K562 (cell line): ENCODE data around the gene PPP1R14D. TPM values are rescaled to one million over a fixed set of nuclear protein-coding genes. Genes with fewer than 3 reads are reported as not detected.
A peak's percentile ranks its signal among the peaks of the same experiment; 100 is the strongest.

Experiments
- CHD7 ChIP-seq: fragments of 200-600 bp; sonication (generic); IDR thresholded peaks from one replicate; pipeline ENCODE4 v1.6.1; 2012; ENCODE audit warnings: mild to moderate bottlenecking, low read depth, low read length, inconsistent platforms
- HNRNPLL ChIP-seq: fragments of 200-400 bp; formaldehyde crosslinking; IDR thresholded peaks from 2 replicates; pipeline ENCODE4 v1.6.1; 2017; ENCODE audit warnings: low read length, low read depth, mild to moderate bottlenecking; ENCODE audit not compliant: poor library complexity, severe bottlenecking
- HSF4 ChIP-seq: fragments of 250-450 bp; sonication (Bioruptor Pico); IDR thresholded peaks from 2 replicates; pipeline ENCODE4 v2.1.2; 2022; ENCODE audit warnings: mild to moderate bottlenecking, moderate library complexity, borderline replicate concordance
- KDM5B ChIP-seq: fragments of 200-600 bp; sonication (generic); IDR thresholded peaks from 2 replicates; pipeline ENCODE4 v1.6.1; 2012; ENCODE audit warnings: low read depth, mild to moderate bottlenecking, moderate library complexity, low read length, control low read depth, inconsistent platforms; ENCODE audit not compliant: insufficient replicate concordance
- NBN ChIP-seq: fragments of 450-650 bp; IDR thresholded peaks from 2 replicates; pipeline ENCODE4 v1.6.1; 2016; ENCODE audit warnings: low read depth, mild to moderate bottlenecking
- NFE2 ChIP-seq: IDR thresholded peaks from 2 replicates; pipeline ENCODE4 v1.6.1; 2014; ENCODE audit warnings: antibody characterized with exemption, low read depth
- TCF3 ChIP-seq: sonication (generic); formaldehyde crosslinking; IDR thresholded peaks from 2 replicates; pipeline ENCODE4 v1.4.0; 2020; ENCODE audit warnings: mild to moderate bottlenecking, missing genetic modification reagents
- TSC22D4 ChIP-seq: fragments of 450-650 bp; IDR thresholded peaks from 2 replicates; pipeline ENCODE4 v1.6.1; 2016; ENCODE audit warnings: missing genetic modification characterization, missing biosample characterization, control low read depth
- ZNF696 ChIP-seq: fragments of 250-450 bp; sonication (Bioruptor Pico); conservative IDR thresholded peaks from 2 replicates; pipeline ENCODE4 v1.4.0; 2020; ENCODE audit warnings: mild to moderate bottlenecking, moderate library complexity
- polyA plus RNA-seq, 8 experiments: library from polyadenylated mRNA; depleted of rRNA in 4 of 8; stranded (reverse) in 5 of 8; unstranded in 3 of 8; fragments of >200 nt; fragmentation: Nextera tagmentation in 2 of 8; fragmentation: Illumina TruSeq in 1 of 8; extraction: Ambion mirVana in 2 of 8; extraction: Trizol in 1 of 8; gene quantifications; 2 replicates each; pipeline versions ENCODE4 v1.2.1 to v1.2.3, GENCODE V29; 2011 to 2014; ENCODE audit warnings: inconsistent platforms in 1 of 8, missing spikeins in 1 of 8
- total RNA-seq, 7 experiments: library from RNA; depleted of rRNA in 6 of 7; stranded (reverse); fragments of >200 nt in 6 of 7; fragmentation: Illumina TruSeq in 2 of 7; extraction: Trizol in 2 of 7; gene quantifications; 2 replicates each; pipeline versions ENCODE4 v1.2.1 to v1.2.3, GENCODE V29; 2011 to 2021; ENCODE audit warnings: low replicate concordance in 1 of 7
- TF ChIP-seq, protein P1 (sequence below): fragments of 450-650 bp; formaldehyde crosslinking; IDR thresholded peaks from 2 replicates; pipeline ENCODE4 v1.4.0; 2022; ENCODE audit warnings: mild to moderate bottlenecking, moderate library complexity
- TF ChIP-seq, protein P2 (sequence below): fragments of 250-450 bp; sonication (Bioruptor Pico); IDR thresholded peaks from 2 replicates; pipeline ENCODE4 v1.8.0; 2021; ENCODE audit warnings: moderate library complexity, mild to moderate bottlenecking, inconsistent platforms
- TF ChIP-seq, protein P3 (sequence below): fragments of 250-450 bp; sonication (Bioruptor Pico); IDR thresholded peaks from 2 replicates; pipeline ENCODE4 v1.5.0; 2021; ENCODE audit warnings: mild to moderate bottlenecking, moderate library complexity

Gene PPP1R14D
- total and polyA plus RNA-seq, 9 of the 15 experiments (the other 6 are each of a cell fraction or from before 2014, with no cell fraction given), result 0.11 to 0.18 TPM; not detected in 7

DNA sequence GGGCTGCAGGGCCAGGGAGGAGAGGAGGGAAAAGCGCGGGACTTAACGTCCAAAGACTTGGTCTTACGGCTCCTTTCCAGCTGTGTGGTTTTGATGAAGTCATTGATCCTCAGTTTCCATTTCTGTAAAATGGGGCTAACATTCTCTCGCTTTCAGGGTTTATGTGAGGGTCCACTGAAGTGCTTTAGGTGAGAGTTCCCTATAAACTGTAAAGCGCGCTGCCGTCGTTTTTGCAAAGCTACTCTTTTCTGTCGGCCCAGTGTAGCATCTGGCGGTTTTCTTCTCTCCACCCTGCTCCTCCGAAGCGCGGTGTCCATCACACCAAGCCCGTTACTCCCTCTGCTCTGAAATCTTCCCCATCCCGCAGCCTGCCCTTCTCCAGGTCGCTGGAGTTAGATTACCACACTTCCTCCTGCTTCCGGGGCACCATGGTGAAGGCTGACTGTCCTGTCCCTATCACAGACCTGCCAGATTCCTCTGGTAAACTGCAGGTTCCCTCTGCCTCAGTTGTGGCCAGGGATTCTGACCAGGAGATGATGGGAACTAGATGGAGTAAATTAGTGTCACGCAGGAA is 20.5 kb downstream of the PPP1R14D start (continued):
- TF ChIP-seq CHD7, result no peak
- TF ChIP-seq TCF3 (CRISPR knock-in tag), result no peak
- TF ChIP-seq KDM5B, result no peak
- no peak for TF ChIP-seq NFE2
- TF ChIP-seq HNRNPLL, result no peak
- no peak for TF ChIP-seq ZNF696 (CRISPR knock-in tag)
- TF ChIP-seq, protein P1, sequence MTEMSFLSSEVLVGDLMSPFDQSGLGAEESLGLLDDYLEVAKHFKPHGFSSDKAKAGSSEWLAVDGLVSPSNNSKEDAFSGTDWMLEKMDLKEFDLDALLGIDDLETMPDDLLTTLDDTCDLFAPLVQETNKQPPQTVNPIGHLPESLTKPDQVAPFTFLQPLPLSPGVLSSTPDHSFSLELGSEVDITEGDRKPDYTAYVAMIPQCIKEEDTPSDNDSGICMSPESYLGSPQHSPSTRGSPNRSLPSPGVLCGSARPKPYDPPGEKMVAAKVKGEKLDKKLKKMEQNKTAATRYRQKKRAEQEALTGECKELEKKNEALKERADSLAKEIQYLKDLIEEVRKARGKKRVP (CRISPR knock-in tag), result no peak
- TF ChIP-seq, protein P2, sequence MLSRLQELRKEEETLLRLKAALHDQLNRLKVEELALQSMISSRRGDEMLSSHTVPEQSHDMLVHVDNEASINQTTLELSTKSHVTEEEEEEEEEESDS (CRISPR knock-in tag), result no peak
- TF ChIP-seq NBN, result 0 out of 2 replicates have a peak, but pooled peaks have one; percentile 23
- no peak for TF ChIP-seq HSF4
- TF ChIP-seq, protein P3, sequence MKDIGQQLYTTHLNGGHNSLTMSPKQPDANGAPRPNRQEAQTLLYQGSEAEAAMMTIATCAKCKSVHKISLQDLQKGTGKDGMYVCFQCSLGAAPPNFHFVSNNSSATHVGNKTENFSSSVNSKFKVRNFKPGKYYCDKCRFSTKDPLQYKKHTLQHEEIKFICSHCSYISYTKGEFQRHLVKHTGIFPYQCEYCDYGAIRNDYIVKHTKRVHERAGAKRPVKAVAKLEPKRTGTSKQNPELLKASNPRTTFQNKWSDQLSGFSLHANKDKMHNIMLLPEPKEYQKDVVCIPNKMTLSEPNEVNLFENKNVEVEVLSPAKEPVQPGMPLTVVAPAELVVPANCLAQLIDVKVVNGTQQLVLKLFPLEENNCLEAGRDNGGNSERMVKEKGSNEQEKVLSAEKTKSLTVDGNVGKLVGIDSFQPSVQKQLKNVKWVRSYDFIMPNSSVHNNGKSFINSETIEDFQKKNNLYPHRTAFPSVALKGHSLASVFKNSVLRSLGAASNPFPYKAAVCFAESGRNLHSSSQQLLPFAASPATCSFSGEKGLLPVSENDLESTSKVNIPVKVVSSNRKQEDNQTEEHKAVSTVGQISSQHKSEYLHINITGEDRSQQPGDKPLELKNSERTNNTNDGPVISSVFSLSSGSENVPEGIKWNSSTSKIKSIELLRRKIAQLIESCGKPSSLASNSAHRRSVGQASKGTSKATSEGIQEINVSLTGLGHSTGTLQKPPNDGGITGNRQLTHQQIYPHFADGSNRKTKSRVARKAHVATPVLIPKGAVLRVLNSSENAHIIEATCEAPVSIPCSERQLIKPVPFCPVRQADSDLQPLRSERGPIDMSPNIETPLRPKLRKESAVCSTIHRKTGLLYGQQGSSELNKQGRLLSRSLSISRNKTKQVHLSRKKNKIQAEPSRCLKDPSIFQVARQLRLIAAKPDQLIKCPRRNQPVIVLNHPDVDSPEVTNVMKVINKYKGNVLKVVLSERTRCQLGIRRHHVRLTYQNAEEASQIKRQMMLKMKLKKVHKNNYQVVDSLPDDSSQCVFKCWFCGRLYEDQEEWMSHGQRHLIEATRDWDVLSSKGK (CRISPR knock-in tag), result no peak
- TF ChIP-seq TSC22D4 (tag), result no peak
